GM11168 (cell line): ENCODE data around the gene NFYB.
"Not testable (repeated sequence)": the region's sequence is repeated elsewhere in the genome, so short reads cannot be mapped to it uniquely, and the experiment has no call there.

Experiments used
- in situ Hi-C: fragments of 300-500 bp; cut with MboI; formaldehyde crosslinking; loops from one replicate; pipeline ENCODE4 v1.12.0; 2022; ENCODE audit warnings: low sequenced_read_pairs; ENCODE audit not compliant: unreplicated experiment

The NFYB gene

DNA sequence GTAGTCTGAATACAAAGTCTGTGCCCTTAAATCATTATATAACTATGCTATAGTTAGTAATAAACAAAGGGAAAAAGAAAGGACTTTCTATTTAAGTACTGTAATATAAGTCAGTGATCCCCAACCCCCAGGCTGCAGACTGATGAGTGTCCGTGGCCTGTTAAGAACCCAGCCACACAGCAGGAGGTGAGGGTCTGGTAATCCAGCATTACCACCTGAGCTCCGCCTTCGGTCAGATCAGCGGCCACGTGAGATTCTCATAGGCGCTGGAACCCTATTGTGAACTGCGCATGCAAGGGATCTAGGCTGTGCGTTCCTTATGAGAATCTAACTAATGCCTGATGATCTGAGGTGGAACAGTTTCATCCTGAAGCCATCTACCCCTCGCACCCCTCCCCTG, 15.7 kb downstream of the NFYB start:
- in situ Hi-C loops, result no loop called here

DNA sequence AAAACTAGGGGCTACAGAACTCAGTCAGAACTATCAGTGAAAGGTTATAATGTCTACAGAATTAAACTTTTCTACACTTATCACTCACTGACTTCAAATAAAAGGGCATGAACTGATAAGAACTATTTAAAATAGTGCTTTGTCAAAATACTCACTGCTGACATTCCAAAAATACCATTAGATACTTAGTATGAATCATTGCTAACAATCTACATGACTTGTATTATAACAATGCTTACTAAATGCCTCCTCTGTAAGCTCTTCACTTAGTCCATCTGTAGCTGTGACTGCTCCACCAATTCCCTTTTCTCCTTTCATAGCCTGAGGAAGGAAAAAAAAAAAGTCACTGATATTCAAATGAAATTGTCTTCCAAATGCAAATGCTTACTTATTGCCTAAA, 17.0 kb downstream of the NFYB start:
- in situ Hi-C loops, result no loop called here

DNA sequence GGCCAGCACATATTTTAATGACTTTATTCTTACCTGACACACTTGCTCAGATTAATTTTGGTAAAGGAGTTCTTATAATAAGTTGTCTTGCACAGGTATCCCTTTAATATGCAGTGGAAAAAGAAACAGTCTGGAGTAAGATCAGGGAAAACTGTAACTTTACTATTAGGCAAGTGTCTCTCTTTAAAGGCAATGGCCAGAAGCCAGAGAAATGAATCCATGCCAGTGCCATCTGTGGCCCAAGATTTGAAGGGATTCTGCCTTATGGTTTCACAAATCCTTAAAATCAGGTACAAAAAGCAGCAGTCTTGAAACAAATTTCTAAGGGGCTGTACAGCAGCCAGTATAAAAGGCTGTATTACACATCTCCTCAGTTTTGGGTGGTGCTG, 22.4 kb downstream of the NFYB start:
- in situ Hi-C loops, result no loop called here

DNA sequence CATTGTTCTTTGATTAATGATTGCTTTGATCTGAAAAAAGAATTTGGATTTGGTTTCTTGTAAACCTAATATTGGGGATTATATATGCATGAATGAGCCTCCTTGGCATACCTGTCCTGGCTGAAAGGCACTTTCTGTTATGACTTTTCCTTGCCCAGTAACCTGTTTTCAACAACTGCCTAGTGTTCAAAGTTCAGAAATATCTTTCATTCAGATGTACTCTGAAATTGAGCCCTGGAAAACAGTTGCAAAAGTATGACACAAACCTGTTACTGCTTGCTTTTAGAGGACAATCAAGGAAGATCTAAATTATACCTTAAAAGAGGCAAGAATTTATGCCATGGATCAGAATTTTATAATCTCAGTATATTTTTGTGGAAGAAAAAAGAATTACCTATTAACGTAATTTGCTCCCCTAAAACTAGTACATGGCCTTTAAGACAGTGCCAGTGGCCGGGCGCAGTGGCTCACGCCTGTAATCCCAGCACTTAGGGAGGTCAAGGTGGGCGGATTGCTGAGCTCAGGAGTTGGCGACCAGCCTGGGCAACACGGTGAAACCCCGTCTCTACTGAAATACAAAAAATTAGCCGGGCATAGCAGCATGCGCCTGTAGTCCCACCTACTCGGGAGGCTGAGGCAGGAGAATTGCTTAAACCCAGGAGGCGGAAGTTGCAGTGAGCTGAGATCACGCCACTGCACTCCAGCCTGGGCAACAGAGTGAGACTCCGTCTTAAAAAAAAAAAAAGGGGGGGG, 23.0 kb downstream of the NFYB start:
- in situ Hi-C loops, result not testable (repeated sequence)

DNA sequence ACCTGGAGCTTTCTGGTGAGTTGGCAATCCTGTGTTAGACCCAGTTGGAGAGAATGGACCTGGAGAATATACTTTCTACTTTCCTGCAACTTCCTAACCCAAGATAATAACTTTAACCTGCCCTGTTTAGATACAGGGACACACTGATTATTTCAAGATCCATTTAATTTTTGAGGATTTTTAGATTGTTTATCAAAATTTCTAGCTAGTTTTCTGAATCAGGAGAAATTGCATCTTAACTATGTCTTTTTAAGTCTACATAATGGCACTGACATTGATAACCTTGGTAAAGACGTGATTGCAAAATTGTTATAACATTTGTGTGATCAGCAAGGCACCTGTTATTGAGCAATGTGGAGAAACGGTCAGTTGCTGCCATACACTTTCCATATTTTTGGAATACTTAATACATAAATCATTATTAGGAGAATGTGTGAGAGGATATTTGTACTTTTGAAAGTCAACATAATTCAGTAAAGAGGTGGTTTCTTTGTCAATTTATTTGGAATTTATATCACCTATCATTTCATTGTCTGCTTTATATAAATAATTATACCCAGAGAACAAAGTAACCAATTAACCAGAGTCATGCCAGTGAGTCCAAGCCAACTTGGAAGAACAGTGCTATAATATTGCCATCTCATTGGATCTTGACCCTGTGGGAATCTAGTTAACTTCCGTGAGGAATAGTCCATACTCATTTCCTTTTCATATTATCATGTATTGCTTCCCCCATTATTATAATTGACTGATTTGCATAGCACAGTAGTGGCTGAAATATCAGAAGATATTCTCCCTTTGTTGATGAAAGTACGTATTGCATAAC, 28.4 kb downstream of the NFYB start:
- in situ Hi-C loops, result loop anchor here (10.0 kb wide), 1 partner anchor 225 kb away; no protein-coding TSS in a partner anchor

DNA sequence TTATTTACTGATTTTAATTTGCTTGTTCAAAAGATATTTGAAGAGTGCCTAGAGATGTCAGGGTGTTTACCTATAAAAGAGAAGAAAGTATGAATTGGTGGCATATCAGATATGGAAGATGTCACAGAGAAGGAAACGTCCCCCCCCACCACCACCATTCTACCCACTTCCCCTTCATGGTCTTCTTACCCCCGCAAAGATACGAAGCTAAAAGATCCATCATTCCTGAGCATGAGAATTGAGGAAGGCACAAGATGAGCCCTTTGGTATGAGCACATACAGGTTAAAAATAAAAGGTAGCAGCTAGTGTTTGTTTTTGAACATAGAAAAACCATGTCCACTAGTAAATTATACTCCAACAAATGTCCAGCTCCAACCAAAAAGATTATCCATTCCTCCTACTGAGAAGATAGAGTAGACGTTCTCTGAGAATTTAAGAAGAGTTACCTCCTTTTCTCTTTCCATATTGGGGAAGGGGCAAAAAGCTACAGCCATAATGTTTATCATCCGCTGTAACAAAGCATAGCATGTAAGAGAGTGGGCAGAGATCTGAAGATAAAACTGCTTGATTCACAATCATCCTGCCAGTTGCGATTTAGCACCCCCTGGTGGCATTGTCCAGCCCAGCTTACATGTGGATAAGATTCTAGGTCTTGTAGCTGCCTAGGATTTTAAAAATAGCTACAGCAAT, 29.1 kb downstream of the NFYB start:
- in situ Hi-C loops, result loop anchor here (10.0 kb wide), 1 partner anchor 224 kb away; no protein-coding TSS in a partner anchor

DNA sequence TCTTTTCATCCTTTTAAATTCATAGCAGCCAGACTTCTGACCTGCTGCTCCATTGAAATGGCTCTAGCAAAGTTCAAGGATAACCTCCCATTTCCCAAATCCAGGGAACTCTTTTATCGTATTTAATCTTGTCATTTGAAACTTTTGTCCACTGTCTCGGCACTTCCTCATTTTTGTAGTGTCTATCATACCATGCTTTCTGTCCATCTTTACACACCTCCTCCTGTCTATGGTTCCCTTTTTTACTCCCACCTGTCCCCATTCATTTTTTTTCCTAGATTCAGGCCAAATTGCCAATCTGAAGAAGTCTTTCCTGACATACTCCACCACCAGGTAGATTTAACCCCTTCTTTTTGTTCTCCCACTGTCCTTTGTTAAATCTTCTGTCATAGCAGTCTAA, 31.0 kb downstream of the NFYB start:
- in situ Hi-C loops, result loop anchor here (10.0 kb wide), 1 partner anchor 222 kb away; no protein-coding TSS in a partner anchor

DNA sequence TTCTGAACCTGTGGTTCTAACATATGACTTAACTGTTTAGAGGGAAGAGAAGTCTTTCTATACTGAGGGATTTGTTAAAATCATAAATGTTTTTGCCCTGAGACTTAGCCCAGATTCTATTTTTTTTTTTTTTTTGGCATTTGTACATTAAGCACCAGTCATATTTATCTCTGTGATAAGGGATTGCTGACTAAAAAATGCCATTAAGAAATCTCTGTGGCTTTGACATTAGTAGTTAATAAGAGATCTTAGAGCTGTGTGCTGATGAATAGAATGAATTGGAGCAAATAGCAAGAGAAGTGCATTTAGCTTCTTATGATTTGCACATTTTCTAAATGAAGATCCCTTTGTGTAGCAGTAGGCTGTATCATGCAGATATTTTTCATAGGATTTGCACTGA, 32.5 kb downstream of the NFYB start:
- in situ Hi-C loops, result loop anchor here (10.0 kb wide), 1 partner anchor 221 kb away; no protein-coding TSS in a partner anchor

DNA sequence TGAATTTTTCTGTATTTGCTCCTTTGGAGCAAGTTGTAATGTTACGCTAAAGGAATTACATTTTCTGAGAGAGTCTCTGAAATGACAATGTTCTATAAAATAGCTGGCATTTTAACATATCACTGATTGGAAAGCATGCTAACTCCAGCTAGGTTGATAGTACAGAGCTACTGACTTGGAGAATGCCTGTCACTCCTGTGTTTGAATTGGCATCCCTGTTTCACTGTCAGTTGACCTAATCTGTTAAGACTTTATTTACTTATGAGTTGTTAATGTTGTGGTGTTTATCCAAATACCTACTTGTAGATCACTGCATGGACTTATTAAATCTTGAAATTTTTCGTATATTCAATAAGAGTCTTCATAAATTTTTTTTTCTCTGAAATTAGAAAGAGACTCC, 40.1 kb downstream of the NFYB start:
- in situ Hi-C loops, result no loop called here

DNA sequence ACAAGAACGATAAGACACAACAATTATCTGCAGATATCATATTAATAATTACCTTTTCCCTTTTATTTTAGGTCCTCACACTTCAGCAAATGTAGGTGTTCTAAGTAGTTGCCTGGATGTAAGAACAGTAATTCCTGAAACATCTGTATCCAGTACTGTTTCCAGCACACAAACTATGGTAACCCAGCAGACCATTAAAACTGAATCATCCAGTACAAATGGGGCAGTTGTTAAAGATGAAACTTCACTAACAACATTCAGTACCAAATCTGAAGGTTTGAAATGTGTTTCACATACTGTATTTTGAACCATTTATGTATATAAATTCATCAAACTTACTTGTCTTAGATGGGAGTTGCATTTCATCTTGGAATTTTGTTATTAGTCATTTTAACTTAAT, 42.7 kb downstream of the NFYB start:
- in situ Hi-C loops, result no loop called here

DNA sequence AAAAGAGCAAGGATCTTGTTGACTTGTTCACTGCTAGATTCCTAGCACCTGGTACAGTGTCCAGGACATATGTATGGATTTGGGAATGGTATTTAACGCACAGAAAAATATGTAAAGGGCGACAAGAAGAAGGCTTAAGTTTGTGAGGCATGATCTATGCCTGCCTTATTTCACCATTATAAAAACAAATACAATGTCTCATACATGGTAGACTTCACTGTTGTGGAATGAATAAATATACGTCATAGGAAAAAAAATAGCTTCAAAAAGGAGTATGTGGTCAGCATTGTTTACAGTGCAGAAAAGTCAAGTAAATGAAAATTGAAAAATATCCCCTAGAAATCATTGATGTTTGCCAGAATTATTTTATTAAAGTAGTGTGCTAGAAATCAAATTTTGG, 43.7 kb downstream of the NFYB start:
- in situ Hi-C loops, result no loop called here

DNA sequence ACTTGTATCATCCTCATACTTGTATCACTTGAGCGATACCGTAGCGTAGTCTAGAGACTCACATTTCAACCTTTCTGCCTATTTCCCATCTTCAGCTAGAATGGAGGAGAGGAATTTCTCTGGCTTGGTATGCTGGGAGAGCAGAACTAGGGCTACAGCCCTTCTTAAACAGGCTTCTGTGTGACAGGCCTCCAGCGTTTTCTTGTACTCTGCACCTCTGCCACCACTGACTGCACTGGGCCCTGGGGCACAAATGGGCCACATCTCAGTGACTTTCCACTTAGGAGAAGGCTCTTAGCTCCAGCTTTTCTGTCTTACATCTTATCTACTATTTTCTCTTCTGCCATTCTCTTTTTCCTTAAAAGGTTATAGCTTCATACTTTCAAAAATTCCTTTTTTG, 46.9 kb downstream of the NFYB start:
- in situ Hi-C loops, result no loop called here

DNA sequence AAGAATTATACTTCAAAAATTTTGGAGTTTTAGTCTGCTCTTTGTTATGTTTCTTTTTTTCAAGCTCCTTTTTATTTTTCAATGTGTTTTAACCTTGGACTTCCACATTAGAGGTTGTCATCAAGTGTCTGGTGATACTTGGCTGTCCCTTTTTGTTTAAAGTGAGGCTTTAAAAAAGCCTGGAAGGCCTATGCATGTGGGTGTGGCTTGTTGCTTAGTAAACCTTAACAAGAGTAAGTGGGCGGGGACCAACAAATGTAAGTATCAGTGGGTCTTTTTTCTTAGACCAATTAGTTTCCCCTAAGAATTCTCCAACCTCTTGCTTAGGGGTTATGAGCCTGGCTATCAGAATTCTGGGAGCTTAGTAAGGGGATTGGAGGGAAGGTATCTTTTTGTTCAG, 47.3 kb downstream of the NFYB start:
- in situ Hi-C loops, result no loop called here

DNA sequence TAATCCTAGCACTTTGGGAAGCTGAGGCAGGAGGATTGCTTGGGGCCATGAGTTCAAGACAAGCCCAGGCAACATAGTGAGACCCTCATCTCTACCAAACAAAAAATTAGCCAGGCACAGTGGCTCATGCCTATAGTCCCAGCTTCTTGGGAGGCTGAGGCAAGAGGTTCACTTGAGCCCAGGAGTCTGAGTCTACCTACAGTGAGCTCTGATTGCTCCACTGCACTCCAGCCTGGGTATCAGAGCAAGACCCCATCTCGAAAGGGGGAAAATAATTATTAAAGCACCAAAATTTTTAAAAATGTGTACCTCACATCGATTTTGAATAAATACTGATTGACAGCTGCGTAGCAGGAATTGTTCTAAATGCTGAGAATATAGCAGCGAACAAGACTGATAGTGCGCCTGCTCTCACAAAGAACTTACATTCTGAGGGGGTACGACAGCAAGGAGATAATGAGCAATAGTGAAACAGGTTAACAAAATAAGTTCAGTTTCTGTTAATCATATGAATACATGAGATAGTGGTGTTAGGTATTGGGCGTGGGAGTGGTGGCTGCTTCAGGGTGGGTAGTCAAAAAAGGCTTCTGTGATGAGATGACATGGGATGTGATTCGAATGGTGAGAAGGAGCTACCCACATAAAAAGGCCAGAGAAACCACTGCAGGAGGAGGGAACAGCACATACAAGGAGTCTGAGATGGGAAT, 54.1 kb downstream of the NFYB start:
- in situ Hi-C loops, result no loop called here

DNA sequence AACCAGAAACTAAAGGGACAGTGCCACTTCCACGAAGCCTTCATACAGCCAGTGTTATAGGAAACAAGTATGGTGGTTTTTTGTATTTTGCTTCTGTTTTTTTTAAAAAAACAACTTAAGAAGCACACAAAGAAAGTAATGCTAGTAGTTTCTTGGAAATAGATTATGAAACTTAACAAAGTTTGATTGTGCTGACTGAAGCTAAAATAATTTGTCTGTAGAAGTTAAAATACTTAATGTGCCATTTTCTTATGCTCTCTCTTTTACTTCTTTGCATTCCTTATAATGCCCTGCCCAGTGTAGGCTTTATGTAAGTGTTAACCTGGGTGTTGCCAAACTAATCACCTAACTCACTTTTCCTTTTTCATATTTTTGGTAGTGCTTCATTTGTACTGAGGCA, 57.2 kb downstream of the NFYB start:
- in situ Hi-C loops, result no loop called here

DNA sequence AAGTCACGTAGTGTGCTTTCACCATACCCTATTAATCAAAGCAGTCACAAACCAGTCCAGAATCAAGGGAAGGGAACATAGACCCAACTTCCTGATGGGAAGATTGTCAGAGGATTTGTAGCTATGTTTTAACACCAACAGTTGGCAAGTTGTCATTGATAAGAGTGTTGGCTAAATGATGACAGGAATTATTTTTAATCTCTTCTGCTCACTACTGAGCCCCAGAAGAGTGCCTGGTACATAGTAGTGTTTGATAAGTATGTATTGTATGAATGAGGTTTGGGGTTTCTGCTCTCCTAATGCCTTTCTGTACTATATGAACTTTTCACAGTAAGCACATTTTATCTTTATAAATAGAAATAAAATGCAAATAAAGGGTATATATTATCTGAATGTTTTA, 59.0 kb downstream of the NFYB start:
- in situ Hi-C loops, result no loop called here

DNA sequence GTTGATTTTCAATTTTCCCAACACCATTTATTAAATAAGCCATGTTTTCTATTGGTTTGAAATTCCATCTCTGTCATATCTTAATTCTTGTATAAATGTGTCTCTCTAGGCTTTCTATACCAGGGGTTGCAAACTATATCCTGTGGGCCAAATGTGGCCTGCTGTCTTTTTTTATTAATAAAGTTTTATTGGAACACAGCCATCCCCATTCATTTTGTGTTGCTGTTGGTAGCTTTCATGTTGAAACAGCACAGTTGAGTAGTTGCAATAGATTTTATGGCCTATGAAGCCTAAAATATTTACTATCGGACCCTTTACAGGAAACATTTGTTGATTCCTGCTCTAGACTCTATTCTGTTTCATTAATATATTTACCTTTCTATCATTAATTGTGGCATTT, 64.3 kb downstream of the NFYB start:
- in situ Hi-C loops, result no loop called here

DNA sequence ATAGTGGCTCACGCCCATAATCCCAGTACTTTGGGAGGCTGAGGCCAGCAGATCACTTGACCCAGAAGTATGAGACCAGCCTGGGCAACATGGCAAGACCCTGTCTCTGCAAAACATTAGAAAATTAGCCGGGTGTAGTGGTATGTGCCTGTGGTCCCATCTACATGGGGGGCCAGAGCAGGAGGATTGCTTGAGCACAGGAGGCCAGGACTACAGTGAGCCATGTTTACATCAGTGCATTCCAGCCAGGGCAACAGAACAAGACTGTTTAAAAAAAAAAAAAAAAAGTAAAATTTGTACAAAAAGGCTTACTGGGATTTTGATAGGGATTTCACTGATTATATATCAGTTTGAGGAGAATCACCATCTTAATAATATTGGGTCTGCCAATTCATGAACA, 65.9 kb downstream of the NFYB start:
- in situ Hi-C loops, result no loop called here
